Glutamatergic neuron (in vitro differentiated cells): Measurements from ENCODE around the gene TOP2B. TPM values are rescaled to one million over a fixed set of nuclear protein-coding genes. Genes with fewer than 3 reads are reported as not detected.

Experiments
- DNase-seq: peaks from one replicate; pipeline ENCODE4 v3.0.0; 2022
- H3K27ac Mint-ChIP-seq: one replicate; pipeline ENCODE4 v1.8.0; 2020; ENCODE audit warnings: mild to moderate bottlenecking, mixed read lengths, inconsistent platforms; ENCODE audit not compliant: unreplicated experiment
- H3K27me3 Mint-ChIP-seq: one replicate; pipeline ENCODE4 v1.8.0; 2020; ENCODE audit warnings: mild to moderate bottlenecking, moderate library complexity, mixed read lengths, inconsistent platforms; ENCODE audit not compliant: unreplicated experiment
- H3K36me3 Mint-ChIP-seq: one replicate; pipeline ENCODE4 v1.8.0; 2020; ENCODE audit warnings: mild to moderate bottlenecking, mixed read lengths, inconsistent platforms; ENCODE audit not compliant: unreplicated experiment
- H3K4me1 Mint-ChIP-seq: one replicate; pipeline ENCODE4 v1.8.0; 2020; ENCODE audit warnings: mild to moderate bottlenecking, low read depth, mixed read lengths, inconsistent platforms; ENCODE audit not compliant: unreplicated experiment
- H3K4me3 Mint-ChIP-seq: one replicate; pipeline ENCODE4 v1.8.0; 2020; ENCODE audit warnings: mild to moderate bottlenecking, mixed read lengths, inconsistent platforms; ENCODE audit not compliant: unreplicated experiment
- H3K9me3 Mint-ChIP-seq: one replicate; pipeline ENCODE4 v1.8.0; 2020; ENCODE audit warnings: mild to moderate bottlenecking, moderate library complexity, mixed read lengths, inconsistent platforms; ENCODE audit not compliant: unreplicated experiment
- CTCF ChIP-seq: fragments of 200-600 bp; sonication (generic); IDR thresholded peaks from one replicate; pipeline ENCODE4 v1.5.0; 2021; ENCODE audit not compliant: partially characterized antibody, unreplicated experiment
- total RNA-seq: library from RNA; stranded (reverse); fragmentation: NEBNext Ultra II Directional; extraction: Animal tissue kit (Norgen Biotek cat#: 25700); gene quantifications from one replicate; pipeline ENCODE4 v1.2.1, GENCODE V29; 2021; ENCODE audit not compliant: unreplicated experiment

TOP2B gene
- total RNA-seq, 1 donor from 2014 or later, result 250 TPM

GRCh38 chr3:25663869-25664811 is 567 bp downstream of the TOP2B start:
- Mint-ChIP-seq H3K36me3 (no peaks in the 10 kb centered on the region), H3K4me3 (peak overlapping the region; percentile 96), H3K27ac (peak overlapping the region; percentile 100), H3K27me3 (peaks cover 15% of the 10 kb centered on the region), H3K9me3 (peaks cover 14% of the 10 kb centered on the region), H3K4me1 (peaks cover 17% of the 10 kb centered on the region)
- peak; percentile 69 for DNase-seq
- TF ChIP-seq CTCF, result no peak

- TF ChIP-seq CTCF, result no peak
- peak overlapping the region; percentile 91 for H3K4me3 Mint-ChIP-seq
- H3K9me3 Mint-ChIP-seq, result peaks cover 14% of the 10 kb centered on the region
- DNase-seq, result peak; percentile 50
- H3K36me3 Mint-ChIP-seq, result no peaks in the 10 kb centered on the region
- H3K4me1 Mint-ChIP-seq, result peaks cover 23% of the 10 kb centered on the region
- peaks cover 15% of the 10 kb centered on the region for H3K27me3 Mint-ChIP-seq
- H3K27ac Mint-ChIP-seq, result peak overlapping the region; percentile 91
Measured at GRCh38 chr3:25663347-25663868, 1.3 kb downstream of the TOP2B start.

- DNase-seq, result no peak
- Mint-ChIP-seq H3K4me1 (peaks cover 23% of the 10 kb centered on the region), H3K36me3 (no peaks in the 10 kb centered on the region), H3K4me3 (peak overlapping the region; percentile 91), H3K27me3 (peaks cover 15% of the 10 kb centered on the region), H3K9me3 (peaks cover 14% of the 10 kb centered on the region), H3K27ac (peak overlapping the region; percentile 91)
- no peak for TF ChIP-seq CTCF
Measured at GRCh38 chr3:25662736-25663320, 1.9 kb downstream of the TOP2B start.

GRCh38 chr3:25661694-25662437 is 2.8 kb downstream of the TOP2B start:
- Mint-ChIP-seq H3K27me3 (peaks cover 15% of the 10 kb centered on the region), H3K36me3 (no peaks in the 10 kb centered on the region), H3K9me3 (peaks cover 14% of the 10 kb centered on the region), H3K27ac (no peak overlapping the region), H3K4me3 (peak overlapping the region; percentile 91), H3K4me1 (peaks cover 29% of the 10 kb centered on the region)
- no peak for DNase-seq
- TF ChIP-seq CTCF, result no peak
